ENCODE data around the gene RAMP3. TPM values are rescaled to one million over a fixed set of nuclear protein-coding genes. Genes with fewer than 3 reads are reported as not detected.
"Not testable (repeated sequence)": the region's sequence is repeated elsewhere in the genome, so short reads cannot be mapped to it uniquely, and the experiment has no call there.

RAMP3 gene
- polyA plus RNA-seq, 1 donor, result 8.2 TPM

GRCh38 chr7:45155941-45156340 is 1.6 kb upstream of the RAMP3 start:
- DNase-seq, result no peak

GRCh38 chr7:45156516-45157272 is 897 bp upstream of the RAMP3 start:
- DNase-seq, result no peak

- no peak for DNase-seq
These were observed 322 bp upstream of the RAMP3 start for GRCh38 chr7:45157286-45157652.

GRCh38 chr7:45158471-45158870 is 880 bp downstream of the RAMP3 start:
- DNase-seq, result no peak

- no peak for DNase-seq
These were observed 1.7 kb downstream of the RAMP3 start for GRCh38 chr7:45159296-45159695.

- no peak for DNase-seq
These were observed 2.9 kb downstream of the RAMP3 start for GRCh38 chr7:45160417-45160881.

GRCh38 chr7:45161138-45161537 is 3.5 kb downstream of the RAMP3 start:
- no peak for DNase-seq

GRCh38 chr7:45161842-45162241 is 4.3 kb downstream of the RAMP3 start:
- DNase-seq, result no peak

- no peak for DNase-seq
These were observed 4.8 kb downstream of the RAMP3 start for GRCh38 chr7:45162311-45162845.

GRCh38 chr7:45162943-45163691 is 5.5 kb downstream of the RAMP3 start:
- no peak for DNase-seq

- no peak for DNase-seq
These were observed 6.1 kb downstream of the RAMP3 start for GRCh38 chr7:45163692-45164052.

- DNase-seq, result not testable (repeated sequence)
These were observed 6.7 kb downstream of the RAMP3 start for GRCh38 chr7:45164271-45164670.

GRCh38 chr7:45165857-45166256 is 8.3 kb downstream of the RAMP3 start:
- no peak for DNase-seq

GRCh38 chr7:45171946-45172345 is 14.4 kb downstream of the RAMP3 start:
- DNase-seq, result no peak

GRCh38 chr7:45173596-45174327 is 16.2 kb downstream of the RAMP3 start:
- no peak for DNase-seq

GRCh38 chr7:45174328-45174610 is 16.7 kb downstream of the RAMP3 start:
- DNase-seq, result no peak

- no peak for DNase-seq
These were observed 17.6 kb downstream of the RAMP3 start for GRCh38 chr7:45174966-45175765.

GRCh38 chr7:45176091-45176490 is 18.5 kb downstream of the RAMP3 start:
- no peak for DNase-seq

GRCh38 chr7:45176886-45177731 is 19.5 kb downstream of the RAMP3 start:
- DNase-seq, result no peak

- no peak for DNase-seq
These were observed 20.2 kb downstream of the RAMP3 start for GRCh38 chr7:45177801-45178200.
